GM13976 (cell line): Measurements from ENCODE around the gene TXLNB.

Source experiments
- DNase-seq: peaks from one replicate; pipeline ENCODE4 v3.0.0; 2012; ENCODE audit warnings: low spot score
- in situ Hi-C: fragments of 300-500 bp; cut with MboI; formaldehyde crosslinking; loops from one replicate; pipeline ENCODE4 v1.12.0; 2022; ENCODE audit warnings: low sequenced_read_pairs, mixed read lengths, inconsistent platforms; ENCODE audit not compliant: unreplicated experiment
- TF ChIP-seq, protein P1 (sequence below): IDR thresholded peaks from 2 replicates; pipeline ENCODE4 v1.5.1; 2012; ENCODE audit warnings: borderline replicate concordance, mild to moderate bottlenecking; ENCODE audit not compliant: insufficient read depth; ENCODE audit errors: extremely low read depth, missing control alignments, control extremely low read depth

Gene TXLNB

DNA sequence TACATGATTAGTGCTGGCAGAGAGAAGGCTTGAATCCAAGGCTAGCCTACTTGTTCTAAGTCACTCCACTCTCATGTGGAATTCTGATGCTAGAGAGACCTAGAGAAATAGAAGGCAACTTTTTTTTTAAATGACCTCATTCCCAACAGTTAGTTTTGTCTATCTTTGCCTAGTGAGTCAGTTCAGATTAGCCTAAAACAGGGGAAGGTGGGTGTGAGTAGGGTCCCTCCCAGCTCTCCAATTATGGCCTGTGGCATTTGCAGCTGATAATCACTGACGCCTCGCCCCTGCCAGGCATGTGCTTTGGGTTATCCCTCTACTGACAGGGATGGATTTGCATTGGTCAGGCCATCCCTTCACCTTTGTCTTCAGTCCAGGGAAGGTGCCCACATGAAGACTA lies 13.6 kb downstream of the TXLNB start:
- no peak for DNase-seq
- in situ Hi-C loops, result no loop called here
- TF ChIP-seq, protein P1, sequence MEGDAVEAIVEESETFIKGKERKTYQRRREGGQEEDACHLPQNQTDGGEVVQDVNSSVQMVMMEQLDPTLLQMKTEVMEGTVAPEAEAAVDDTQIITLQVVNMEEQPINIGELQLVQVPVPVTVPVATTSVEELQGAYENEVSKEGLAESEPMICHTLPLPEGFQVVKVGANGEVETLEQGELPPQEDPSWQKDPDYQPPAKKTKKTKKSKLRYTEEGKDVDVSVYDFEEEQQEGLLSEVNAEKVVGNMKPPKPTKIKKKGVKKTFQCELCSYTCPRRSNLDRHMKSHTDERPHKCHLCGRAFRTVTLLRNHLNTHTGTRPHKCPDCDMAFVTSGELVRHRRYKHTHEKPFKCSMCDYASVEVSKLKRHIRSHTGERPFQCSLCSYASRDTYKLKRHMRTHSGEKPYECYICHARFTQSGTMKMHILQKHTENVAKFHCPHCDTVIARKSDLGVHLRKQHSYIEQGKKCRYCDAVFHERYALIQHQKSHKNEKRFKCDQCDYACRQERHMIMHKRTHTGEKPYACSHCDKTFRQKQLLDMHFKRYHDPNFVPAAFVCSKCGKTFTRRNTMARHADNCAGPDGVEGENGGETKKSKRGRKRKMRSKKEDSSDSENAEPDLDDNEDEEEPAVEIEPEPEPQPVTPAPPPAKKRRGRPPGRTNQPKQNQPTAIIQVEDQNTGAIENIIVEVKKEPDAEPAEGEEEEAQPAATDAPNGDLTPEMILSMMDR, result no peak

DNA sequence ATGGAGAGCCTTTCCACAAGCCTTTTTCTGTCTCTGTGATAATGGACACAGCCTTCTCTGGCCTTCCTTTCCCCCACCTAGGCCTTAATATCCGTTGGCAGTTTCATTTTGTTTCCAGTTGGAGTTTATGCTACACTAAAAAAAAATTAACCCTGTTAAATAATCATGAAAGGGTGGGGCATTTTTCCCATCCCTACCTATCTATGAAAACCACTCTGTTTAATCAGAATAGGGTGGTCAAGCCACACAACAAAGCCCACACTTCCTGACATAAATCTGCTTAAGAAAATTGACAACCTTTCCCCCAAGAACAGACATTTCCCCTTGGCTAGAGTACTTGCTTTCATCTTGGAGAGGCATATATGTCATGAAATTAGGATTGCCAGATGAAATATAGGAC lies 14.2 kb downstream of the TXLNB start:
- TF ChIP-seq, protein P1, result no peak

DNA sequence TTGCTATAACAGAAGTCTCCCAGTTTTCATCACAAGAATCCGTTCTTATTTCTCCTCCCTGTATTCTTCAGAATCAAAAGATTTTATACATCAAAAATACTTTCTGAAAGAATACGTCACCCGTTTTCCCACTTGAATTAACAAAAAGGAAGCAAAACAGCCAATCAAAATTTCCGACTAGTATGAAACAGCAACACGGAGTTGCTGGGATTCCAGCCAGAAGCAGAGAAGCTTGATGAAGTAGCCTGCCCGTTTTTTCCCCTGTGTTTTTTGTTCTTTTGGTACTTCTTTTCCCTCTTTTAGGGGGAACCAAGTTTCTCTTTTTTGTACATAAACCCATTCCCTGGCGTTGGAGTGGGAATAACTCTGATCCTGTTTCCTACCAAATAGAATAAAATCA lies 14.6 kb downstream of the TXLNB start:
- in situ Hi-C loops, result no loop called here

More for the DNA sequence above, 14.2 kb downstream of the TXLNB start:
- no peak for DNase-seq
- in situ Hi-C loops, result no loop called here

DNA sequence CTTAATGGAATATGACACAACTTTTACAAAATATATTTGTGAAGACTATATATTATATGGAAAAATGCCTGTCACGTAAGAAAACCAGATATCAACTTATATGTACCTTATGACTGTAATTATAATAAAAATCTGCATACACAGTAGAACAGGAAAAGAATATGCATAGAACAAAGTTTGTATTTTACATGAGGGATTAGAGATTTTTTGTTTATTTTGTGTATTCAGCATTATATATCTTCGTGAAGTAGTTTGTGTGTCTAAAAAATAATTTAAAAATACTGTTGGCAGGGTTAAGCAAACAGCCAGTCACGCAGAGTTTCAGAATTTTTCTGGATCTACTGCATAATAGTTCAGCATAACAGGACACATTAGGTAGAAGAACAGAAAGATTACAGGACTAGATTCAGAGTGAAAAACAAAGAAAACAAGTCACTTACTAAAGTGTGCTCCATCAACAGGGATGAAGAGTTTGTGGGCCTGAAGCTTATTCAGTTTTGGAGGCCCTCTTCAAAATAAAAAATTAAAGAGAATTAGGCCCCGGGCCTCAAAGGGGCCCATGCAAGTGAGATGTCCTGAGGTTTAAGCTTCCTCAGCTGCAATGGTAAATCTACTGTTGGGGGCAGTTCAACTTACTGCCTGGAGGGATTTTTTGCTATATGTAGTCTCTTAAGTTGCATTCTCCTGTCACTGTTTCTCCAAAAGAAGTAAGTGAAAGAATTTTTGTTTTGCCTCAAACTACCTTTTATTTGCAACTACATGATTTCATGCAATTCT lies 16.3 kb downstream of the TXLNB start:
- no peak for DNase-seq
- in situ Hi-C loops, result no loop called here
- TF ChIP-seq, protein P1, result no peak

More for the DNA sequence above, 14.6 kb downstream of the TXLNB start:
- DNase-seq, result no peak
- TF ChIP-seq, protein P1, result no peak

DNA sequence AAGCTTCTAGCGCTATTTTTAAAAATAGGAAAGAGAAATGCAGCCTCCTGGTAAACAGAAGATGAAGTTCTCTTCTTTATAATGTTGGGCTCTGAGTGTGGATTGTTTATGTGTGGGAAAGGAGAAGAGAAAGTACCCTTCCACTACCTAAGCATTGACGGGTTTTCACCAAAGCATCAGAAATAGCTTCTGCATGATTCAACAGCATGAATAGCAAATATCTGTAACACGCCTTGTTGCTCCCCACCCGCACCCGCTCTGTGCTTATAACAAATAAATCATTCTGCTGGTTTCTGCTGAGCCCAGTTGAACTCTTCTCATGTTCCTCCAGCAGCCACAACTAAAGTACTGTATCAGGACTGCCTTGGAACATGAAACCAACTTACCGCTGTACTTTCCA lies 20.7 kb downstream of the TXLNB start:
- TF ChIP-seq, protein P1, result no peak
- in situ Hi-C loops, result no loop called here
- peak; percentile 47 for DNase-seq

DNA sequence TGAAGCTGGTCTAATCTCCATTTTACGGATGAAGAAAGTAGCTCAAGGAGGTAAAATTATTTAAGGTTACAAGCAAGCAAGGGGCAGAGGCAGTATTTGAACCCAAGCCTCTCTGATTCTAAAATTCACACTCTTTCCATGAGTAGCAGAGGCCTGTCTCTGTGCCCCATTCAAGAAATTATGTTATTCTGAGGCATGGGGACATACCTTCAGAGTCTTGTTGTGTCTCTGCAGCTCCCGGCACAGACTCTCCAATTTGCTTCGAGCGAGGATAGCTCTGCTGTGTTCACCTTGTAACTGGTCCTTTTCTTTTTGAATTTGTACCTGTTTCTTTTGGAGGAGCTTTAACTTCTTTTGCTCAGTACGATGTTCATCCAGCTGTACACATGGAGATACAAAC lies 21.5 kb downstream of the TXLNB start:
- in situ Hi-C loops, result no loop called here
- TF ChIP-seq, protein P1, result no peak
- no peak for DNase-seq
